ENCODE results near the gene ELMOD1.

DNA sequence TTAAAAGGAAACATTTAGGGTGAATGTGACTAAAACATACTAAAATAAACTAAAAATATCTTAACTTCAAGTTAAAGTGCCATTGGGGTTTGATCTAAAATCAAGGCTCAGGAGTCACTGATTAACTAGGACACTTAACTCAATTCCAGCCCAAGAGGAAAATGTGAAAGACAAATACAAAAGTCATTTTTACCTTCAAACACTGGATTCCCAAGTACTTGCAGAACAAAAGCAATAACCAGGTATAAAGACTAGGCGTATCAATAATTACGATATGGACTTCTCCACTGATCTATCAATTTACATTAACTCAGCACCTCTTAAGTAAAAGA is 41.0 kb upstream of the ELMOD1 start:
- no peak for TF ChIP-seq CTCF (IDR thresholded peaks at IDR 0.05)
- TF ChIP-seq POLR2A (IDR thresholded peaks at IDR 0.05) = no peak
